ENCODE data around the gene REEP5.
"Not testable (repeated sequence)": the region's sequence is repeated elsewhere in the genome, so short reads cannot be mapped to it uniquely, and the experiment has no call there.

The REEP5 gene

DNA sequence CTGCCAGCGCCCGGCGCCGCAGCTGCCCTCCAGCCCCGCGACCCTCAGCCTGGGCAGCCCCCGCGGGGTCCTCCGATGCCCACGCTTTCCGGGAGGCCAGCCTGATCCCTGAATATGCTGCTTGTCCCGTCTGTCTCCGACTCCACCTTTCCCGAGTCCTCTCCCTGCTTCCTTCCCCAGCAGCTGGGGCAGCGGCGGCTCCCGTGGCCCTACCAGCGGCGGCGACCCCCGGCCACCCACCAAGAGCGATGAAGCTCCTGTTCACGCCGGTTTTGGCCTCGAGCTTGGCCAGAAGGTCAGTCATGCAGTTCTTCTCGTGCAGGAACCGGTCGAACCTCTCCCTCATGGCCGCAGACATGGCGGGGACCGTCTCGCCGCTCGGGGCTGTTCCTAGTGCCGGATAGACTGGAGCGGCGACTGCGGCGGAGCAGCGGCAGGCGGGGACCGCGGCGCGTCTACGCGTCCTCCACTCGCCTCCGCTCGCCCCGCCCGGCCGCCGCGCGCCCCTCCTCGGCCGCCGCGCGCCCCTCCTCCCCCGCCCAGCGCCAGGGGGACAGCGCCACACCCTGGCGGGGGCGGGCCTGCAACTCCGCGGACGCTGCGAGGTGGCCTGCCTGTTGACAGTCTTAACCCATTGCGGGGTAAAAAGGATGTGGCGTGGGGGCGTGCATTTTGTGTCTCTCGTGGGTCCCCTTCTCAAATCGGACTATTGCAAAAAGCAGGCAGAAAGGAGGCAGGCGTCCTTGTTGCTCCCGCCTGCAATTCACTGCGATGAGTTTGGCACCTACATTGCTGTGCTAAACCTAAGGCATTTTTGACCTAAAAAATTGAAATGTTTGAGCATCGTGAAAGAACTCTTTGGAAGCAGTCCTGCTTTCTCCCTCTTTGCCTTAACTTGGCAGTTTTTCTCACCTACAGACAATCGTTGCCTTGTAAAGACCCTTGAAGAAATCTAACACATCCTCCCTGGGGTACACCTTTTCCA is at the start of gene REEP5:
REEP5 (minus strand) TSS at position 395 of the 985 bp plus-strand sequence; CDS start at position 358, 37 bp downstream.
- FAIRE-seq: no peak

- no peak for FAIRE-seq
These were observed 49.2 kb upstream of the REEP5 start for GRCh38 chr5:112971276-112971675.

DNA sequence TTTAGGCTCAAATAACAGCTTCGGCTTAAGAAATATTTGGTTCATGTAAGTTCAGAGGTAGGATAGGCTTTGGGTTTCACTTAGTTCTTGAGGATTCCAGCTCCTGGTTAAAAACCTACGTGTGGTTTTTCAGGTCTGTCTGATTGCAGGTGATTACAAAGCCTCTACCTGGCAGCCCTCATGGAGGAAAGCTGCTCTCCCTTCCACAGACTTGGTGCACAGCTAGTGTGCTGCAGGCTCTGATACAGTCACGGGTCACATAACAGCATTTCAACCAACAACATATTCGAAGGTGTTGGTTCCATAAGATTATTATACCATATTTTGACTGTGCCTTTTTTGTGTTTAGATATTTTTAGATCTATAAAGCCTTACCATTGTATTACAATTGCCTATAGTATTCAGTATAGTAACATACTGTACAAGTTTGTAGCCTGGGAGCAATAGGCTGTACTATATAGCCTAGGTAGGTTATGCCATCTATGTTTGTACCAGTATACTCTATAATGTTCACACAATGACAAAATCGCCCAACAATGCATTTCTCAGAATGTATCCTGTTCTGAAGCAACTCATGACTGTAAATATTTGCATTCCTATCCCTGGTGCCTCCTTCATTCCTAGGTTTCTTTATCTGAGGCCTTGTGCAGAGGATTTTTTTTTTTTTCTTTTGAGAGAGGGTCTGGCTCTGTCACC is 46.5 kb upstream of the REEP5 start:
- no peak for FAIRE-seq

DNA sequence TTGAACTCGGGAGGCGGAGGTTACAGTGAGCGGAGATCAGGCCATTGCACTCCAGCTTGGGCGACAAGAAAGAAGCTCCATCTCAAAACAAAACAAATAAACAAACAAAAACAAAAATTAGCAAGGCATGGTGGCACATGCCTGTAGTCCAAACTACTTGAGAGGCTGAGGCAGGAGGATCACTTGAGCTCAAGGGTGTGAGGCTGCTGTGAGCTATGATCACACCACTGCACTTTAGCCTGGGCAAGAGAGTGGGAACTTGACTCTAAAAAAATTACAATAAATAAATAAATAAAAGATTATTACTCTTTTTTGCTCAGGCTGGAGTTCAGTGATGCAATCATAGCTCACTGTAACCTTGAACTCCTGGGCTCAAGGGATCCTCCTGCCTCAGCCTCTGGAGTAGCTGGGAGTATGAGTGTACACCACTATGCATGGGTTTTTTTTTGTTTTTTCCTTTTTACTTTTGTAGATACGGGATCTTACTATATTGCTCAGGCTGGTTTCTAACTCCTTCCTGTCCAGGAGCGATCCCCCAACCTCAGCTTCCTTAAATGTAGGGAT is 45.6 kb upstream of the REEP5 start:
- no peak for FAIRE-seq

GRCh38 chr5:112965733-112966306 is 43.8 kb upstream of the REEP5 start:
- FAIRE-seq: no peak

DNA sequence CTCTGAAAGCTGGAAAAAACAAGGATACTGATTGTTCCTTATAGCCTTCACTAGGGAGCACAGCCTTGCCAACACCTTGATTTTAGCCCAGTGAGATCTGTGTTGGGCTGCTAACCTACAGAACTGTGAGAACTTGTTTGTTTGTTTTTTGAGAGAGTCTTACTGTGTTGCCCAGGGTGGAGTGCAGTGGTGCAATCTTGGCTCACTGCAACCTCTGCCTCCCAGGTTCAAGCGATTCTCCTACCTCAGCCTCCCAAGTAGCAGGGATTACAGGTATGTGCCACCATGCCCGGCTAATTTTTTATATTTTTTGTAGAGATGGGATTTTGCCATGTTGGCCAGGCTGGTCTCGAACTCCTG is 41.3 kb upstream of the REEP5 start:
- not testable (repeated sequence) for FAIRE-seq

DNA sequence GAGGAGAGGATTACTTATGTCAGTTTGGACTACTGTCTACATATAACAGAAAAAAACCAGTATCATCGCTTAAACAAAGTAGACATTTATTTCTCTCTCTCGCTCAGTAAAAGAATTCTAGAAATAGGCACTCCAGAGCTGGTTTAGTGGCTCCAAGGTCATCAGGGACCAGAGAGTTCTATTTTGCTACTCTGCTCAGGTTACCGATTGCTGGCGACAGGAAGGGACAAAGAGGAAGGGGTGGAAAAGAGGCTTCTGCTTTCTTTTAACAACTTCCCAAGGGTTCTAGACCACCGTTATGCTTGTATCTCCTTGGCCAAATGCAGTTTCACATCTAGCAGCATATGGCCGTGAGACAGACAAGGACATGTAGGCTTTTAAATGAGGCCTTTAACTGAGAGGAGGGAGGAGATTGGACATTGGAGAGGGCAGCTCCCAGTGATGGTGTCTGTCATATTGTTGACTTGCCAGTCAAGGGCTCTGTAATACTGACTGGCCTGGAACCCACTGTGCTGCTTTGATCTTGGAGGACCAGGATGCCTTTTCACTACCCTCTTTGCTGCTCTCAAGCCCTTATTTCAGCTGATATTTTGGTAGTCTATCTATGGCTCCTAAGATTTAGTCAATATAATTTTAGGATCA is 39.0 kb upstream of the REEP5 start:
- no peak for FAIRE-seq

GRCh38 chr5:112960315-112960714 is 38.3 kb upstream of the REEP5 start:
- no peak for FAIRE-seq

DNA sequence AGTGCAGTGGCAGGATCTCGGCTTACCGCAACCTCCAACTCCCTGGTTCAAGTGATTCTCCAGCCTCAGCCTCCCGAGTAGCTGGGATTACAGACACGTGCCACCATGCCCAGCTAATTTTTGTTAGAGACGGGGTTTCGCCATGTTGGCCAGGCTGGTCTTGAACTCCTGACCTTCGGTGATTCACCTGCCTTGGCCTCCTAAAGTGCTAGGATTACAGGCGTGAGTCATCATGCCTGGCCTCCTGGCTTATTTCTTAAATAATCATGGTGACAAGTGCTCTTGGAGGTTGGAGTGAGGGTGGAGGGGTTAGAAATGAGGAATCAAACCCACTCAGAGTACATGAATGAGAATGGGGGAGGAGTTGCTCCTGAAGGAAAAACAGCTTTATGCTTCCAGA is 37.8 kb upstream of the REEP5 start:
- FAIRE-seq: not testable (repeated sequence)

GRCh38 chr5:112958093-112959088 is 36.4 kb upstream of the REEP5 start:
- no peak for FAIRE-seq

GRCh38 chr5:112957036-112957808 is 35.2 kb upstream of the REEP5 start:
- no peak for FAIRE-seq

DNA sequence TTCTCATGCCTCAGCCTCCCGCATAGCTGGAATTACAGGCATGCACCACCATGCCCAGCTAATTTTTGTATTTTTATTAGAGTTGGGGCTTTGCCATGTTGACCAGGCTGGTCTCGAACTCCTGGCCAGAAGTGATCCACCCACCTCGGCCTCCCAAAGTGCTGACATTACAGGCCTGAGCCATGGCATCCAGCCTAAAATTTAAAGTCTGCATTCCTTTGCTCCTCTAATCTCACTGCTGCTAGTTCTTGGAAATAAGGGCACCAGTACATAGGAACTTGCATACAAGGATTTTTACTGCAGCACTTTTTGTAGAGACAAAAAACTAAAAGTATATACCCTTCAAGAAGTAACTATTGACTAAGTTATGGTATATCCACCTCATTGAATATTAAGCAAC is 34.6 kb upstream of the REEP5 start:
- no peak for FAIRE-seq

GRCh38 chr5:112951124-112951702 is 29.2 kb upstream of the REEP5 start:
- no peak for FAIRE-seq

GRCh38 chr5:112948458-112948857 is 26.4 kb upstream of the REEP5 start:
- FAIRE-seq: no peak

DNA sequence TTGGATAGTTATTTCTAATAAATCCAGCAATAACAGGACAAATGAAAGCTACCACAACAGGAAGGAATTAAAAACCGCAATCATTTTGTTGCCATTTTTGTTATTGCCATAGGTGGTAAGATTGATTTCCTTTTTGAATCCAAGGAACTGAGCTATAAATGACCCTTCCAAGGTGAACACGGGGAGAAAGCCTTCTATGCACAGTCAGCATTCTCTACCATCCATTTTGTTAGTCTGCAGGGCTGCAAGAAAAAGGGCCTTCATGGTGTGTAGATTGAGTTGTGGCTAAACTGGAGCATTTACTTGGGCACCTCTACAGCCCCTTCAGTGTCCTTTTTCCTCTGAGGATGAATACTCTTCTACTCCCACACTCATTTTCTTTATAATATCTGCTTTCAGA is 18.6 kb upstream of the REEP5 start:
- FAIRE-seq: no peak

- no peak for FAIRE-seq
These were observed 16.3 kb upstream of the REEP5 start for GRCh38 chr5:112938286-112938685.

- FAIRE-seq: no peak
These were observed 13.6 kb upstream of the REEP5 start for GRCh38 chr5:112935675-112936074.

GRCh38 chr5:112934366-112934663 is 12.3 kb upstream of the REEP5 start:
- FAIRE-seq: no peak

DNA sequence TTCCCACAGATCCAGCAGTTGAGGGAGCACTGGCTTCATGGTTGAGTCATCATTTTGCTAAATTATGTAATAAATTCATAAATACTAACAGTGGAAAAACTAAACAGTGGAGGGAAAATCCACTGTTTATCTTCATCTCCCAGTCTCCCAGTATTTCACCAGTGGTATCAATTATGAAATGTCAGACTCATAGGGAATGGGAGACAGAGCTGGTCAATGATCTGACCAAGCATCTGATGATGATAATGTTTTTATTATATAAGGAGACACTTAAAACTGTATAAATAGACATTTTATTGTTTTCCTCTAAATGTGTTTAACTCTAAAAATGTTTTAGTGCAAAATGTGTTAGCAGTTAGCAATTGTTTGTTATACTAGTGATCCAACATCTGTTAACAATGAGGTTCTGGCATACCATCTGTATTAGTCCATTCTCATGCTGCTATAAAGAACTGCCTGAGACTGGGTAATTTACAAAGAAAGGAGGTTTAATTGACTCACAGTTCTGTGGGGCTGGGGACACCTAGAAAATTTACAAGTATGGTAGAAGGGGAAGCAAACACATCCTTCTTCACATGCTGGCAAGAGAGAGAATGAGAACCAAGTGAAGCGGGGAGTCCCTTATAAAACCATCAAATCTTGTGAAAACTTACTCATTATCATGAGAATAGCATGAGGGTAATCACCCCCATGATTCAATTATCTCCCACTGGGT is 11.8 kb upstream of the REEP5 start:
- no peak for FAIRE-seq

DNA sequence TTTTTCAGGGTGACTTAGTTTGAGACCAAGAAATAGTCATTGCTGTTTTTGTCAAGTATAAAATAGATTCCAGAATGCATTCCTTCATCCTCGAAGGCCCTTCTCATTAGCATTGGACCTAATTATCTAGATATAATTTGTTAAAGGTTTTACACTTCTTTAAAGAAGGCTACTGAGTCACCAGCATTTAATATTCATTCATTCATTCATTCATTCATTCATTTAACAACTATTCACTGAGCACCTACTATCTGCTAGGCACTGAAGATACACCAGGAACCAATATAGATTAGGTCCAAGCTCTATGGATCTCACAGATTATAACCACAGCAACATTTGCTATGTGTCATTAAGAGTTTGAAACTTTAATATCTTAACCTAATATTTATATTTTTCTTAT is 11.1 kb upstream of the REEP5 start:
- FAIRE-seq: no peak
